Spleen (tissue), 11 donors: ENCODE measurements around the gene RBMS3. TPM values are rescaled to one million over a fixed set of nuclear protein-coding genes. Genes with fewer than 3 reads are reported as not detected.

ENCODE experiments used
- DNase-seq: peaks from one replicate; pipeline ENCODE4 v3.0.0-alpha.2; 2020
- H3K27ac ChIP-seq, 8 donors: fragments of 200-600 bp; sonication (generic) in 7 of 8; 1 replicate in 4 of 8; 2 replicates in 4 of 8; pipeline versions ENCODE4 v1.5.0 to v1.8.0; 2016 to 2021; ENCODE audit warnings: inconsistent platforms in 4 of 8, mild to moderate bottlenecking in 4 of 8, moderate library complexity in 1 of 8
- H3K27me3 ChIP-seq, 7 donors: fragments of 200-600 bp; sonication (generic) in 6 of 7; replicated peaks in 1 of 7; 1 replicate in 4 of 7; 2 replicates in 3 of 7; pipeline versions ENCODE4 v1.5.0 to v1.8.0; 2016 to 2021; ENCODE audit warnings: inconsistent platforms in 3 of 7, mild to moderate bottlenecking in 1 of 7
- H3K36me3 ChIP-seq, 6 donors: fragments of 200-600 bp; sonication (generic) in 5 of 6; 1 replicate in 4 of 6; 2 replicates in 2 of 6; pipeline versions ENCODE4 v1.5.0 to v1.8.0; 2016 to 2021; ENCODE audit warnings: inconsistent platforms in 2 of 6
- H3K4me1 ChIP-seq, 6 donors: fragments of 200-600 bp; sonication (generic) in 5 of 6; 1 replicate in 3 of 6; 2 replicates in 3 of 6; pipeline versions ENCODE4 v1.5.0 to v1.8.0; 2016 to 2021; ENCODE audit warnings: inconsistent platforms in 3 of 6
- H3K4me3 ChIP-seq, 8 donors: fragments of 200-600 bp; sonication (generic) in 7 of 8; 1 replicate in 4 of 8; 2 replicates in 4 of 8; pipeline versions ENCODE4 v1.5.0 to v1.8.0; 2016 to 2021; ENCODE audit warnings: inconsistent platforms in 4 of 8, mild to moderate bottlenecking in 4 of 8, moderate library complexity in 2 of 8
- H3K9me3 ChIP-seq, 8 donors: fragments of 200-600 bp; sonication (generic) in 7 of 8; 1 replicate in 4 of 8; 2 replicates in 4 of 8; pipeline versions ENCODE4 v1.5.0 to v1.8.0; 2016 to 2021; ENCODE audit warnings: inconsistent platforms in 4 of 8
- CTCF ChIP-seq, 11 experiments: fragments of 200-600 bp in 7 of 11; fragments of 450-650 bp in 4 of 11; sonication (generic) in 4 of 11; IDR thresholded peaks in 8 of 11; conservative IDR thresholded peaks in 3 of 11; 1 replicate in 7 of 11; 2 replicates in 4 of 11; pipeline versions ENCODE4 v1.4.0 to v1.8.0; 2016 to 2021; ENCODE audit warnings: antibody characterized with exemption in 11 of 11, inconsistent platforms in 4 of 11, mild to moderate bottlenecking in 1 of 11
- POLR2A ChIP-seq, 3 donors: fragments of 450-650 bp; IDR thresholded peaks; one replicate each; pipeline ENCODE4 v1.5.1; 2017; ENCODE audit warnings: antibody characterized with exemption in 3 of 3, mild to moderate bottlenecking in 1 of 3
- POLR2AphosphoS5 ChIP-seq, 3 donors: sonication (generic); formaldehyde crosslinking; IDR thresholded peaks; one replicate each; pipeline ENCODE4 v1.5.1; 2017; ENCODE audit warnings: antibody characterized with exemption in 3 of 3
- WGBS, 5 donors: extraction: QIAGEN DNeasy Blood & Tissue Kit in 3 of 5; methylation state at CpG; one replicate each; pipeline versions ENCODE4 v1.1.5 to v1.1.7; 2013 to 2018; 5-methylcytosine and 5-hydroxymethylcytosine counted together
- intact Hi-C: fragments of 100-400 bp; cut with DNase I; formaldehyde crosslinking; loops from one replicate; pipeline ENCODE4 v1.15.0; 2023; ENCODE audit warnings: low total_unique reads
- polyA plus RNA-seq, 3 donors: library from polyadenylated mRNA; stranded (reverse); fragments of 200-250 nt; gene quantifications; one replicate each; pipeline ENCODE4 v1.2.1, GENCODE V29; 2013
- total RNA-seq, 7 donors: library from RNA; depleted of rRNA in 3 of 7; stranded (reverse); fragments of >200 nt in 3 of 7; fragmentation: NEBNext Ultra II Directional in 4 of 7; extraction: Animal tissue kit (Norgen Biotek cat#: 25700) in 4 of 7; gene quantifications; one replicate each; pipeline versions ENCODE4 v1.1.0 to v1.2.1, GENCODE V29; 2016 to 2021
- donor health status: healthy with polysubstance abuse.
- donor health status: DM: no; HTN: no; CAD: no; lungs with moderate emphysema.
- donor health status: DM: no; HTN: no; CAD: no.
- donor health status: Bipolar disorder and iron deficiency.
- donor health status: healthy.
- donor health status: DM: no; HTN: no; CAD: no.
- donor health status: DM: yes; HTN: yes; CAD: no.

RBMS3 gene
- total and polyA plus RNA-seq, 10 donors = 2.6 to 81.9 (median 52.5) TPM

- Histone ChIP-seq H3K9me3 (peaks cover 0 to 3% (median 0%) of the 10 kb centered on the region in 8 donors), H3K27ac (no peak overlapping the region), H3K27me3 (no peaks in the 10 kb centered on the region), H3K36me3 (no peaks in the 10 kb centered on the region), H3K4me3 (no peak overlapping the region), H3K4me1 (no peaks in the 10 kb centered on the region)
- intact Hi-C loops = no loop called here
- 77 to 96% (median 79%) methylated on average over 1 of the region's 1 CpG for WGBS, 5 donors
- no peak for TF ChIP-seq CTCF (IDR thresholded peaks at IDR 0.05 in 8 of 11, conservative IDR thresholded peaks at IDR 0.05 in 3 of 11)
- no peak for TF ChIP-seq POLR2A (IDR thresholded peaks at IDR 0.05)
- no peak for TF ChIP-seq POLR2AphosphoS5 (IDR thresholded peaks at IDR 0.05)
- no peak for DNase-seq
Observed at GRCh38 chr3:29958816-29959215, 677.9 kb downstream of the RBMS3 start.

DNA sequence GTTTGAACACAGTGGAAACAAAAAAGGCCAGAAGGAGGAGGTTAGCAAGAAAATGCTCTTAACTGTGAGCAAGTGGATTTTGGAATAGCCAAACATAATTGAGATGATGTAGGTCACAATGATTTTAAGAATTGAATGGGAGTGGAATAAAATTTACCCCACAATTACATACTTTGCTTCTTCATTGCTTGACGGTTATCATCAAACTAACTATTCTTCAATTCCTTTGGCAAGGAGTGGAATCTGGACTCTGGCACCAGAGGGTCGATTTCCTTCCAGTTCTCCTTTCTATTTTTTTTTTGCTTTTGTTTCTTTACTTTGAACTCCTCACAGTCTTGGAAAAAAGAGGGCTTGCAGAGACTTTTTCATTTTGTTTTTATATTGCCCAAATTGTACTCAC, 691.0 kb downstream of the RBMS3 start:
- no peak for DNase-seq
- Histone ChIP-seq H3K4me1 (no peaks in the 10 kb centered on the region), H3K27me3 (no peaks in the 10 kb centered on the region), H3K36me3 (no peaks in the 10 kb centered on the region), H3K9me3 (peaks cover 0 to 8% (median 0%) of the 10 kb centered on the region in 8 donors), H3K27ac (no peak overlapping the region), H3K4me3 (no peak overlapping the region)
- 59 to 79% (median 65%) methylated on average over 2 of the region's 2 CpGs for WGBS, 5 donors
- intact Hi-C loops = no loop called here
- TF ChIP-seq CTCF (IDR thresholded peaks at IDR 0.05 in 8 of 11, conservative IDR thresholded peaks at IDR 0.05 in 3 of 11) = no peak
- no peak for TF ChIP-seq POLR2A (IDR thresholded peaks at IDR 0.05)
- no peak for TF ChIP-seq POLR2AphosphoS5 (IDR thresholded peaks at IDR 0.05)

DNA sequence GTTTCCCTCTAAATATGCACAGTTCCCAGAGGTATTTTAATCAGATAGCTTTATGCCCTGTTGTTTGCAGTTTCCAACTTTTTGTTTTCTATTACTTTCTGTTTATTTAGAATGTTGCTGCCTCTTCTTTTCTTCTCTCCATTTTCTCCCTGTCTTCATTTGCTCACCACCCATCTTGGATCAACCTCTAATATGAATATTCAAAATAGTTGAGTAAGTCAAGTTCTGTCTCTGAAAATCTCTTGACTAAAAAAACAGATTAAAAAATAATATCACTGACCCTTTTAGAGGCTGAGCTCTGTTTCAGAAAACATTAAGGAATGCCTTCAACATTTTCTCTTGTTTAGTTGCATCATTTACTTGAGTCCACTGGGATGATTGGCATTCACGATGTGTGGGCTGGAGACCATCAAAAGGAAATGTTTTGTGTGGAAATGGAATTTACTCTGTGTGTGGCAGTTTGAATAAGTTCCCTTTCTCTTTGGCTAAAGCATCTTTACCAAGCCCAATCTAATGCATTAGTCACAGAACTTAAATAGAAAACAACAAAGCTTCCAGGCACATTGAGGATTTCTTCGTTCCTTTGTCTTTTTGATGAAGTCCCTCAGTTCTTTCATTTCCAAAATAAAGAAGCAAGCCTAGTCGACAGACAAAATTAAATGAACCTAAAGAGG, 691.6 kb downstream of the RBMS3 start:
- Histone ChIP-seq H3K27me3 (no peaks in the 10 kb centered on the region), H3K4me3 (no peak overlapping the region), H3K27ac (no peak overlapping the region), H3K36me3 (no peaks in the 10 kb centered on the region), H3K4me1 (no peaks in the 10 kb centered on the region), H3K9me3 (peaks cover 0 to 8% (median 0%) of the 10 kb centered on the region in 8 donors)
- TF ChIP-seq POLR2A (IDR thresholded peaks at IDR 0.05) (no peak), POLR2AphosphoS5 (IDR thresholded peaks at IDR 0.05) (no peak), CTCF (IDR thresholded peaks at IDR 0.05 in 8 of 11, conservative IDR thresholded peaks at IDR 0.05 in 3 of 11) (no peak)
- no peak for DNase-seq
- WGBS, 5 donors = 33 to 61% (median 54%) methylated on average over 3 of the region's 3 CpGs
- intact Hi-C loops = no loop called here

- H3K27ac ChIP-seq = no peak overlapping the region
- WGBS, 5 donors = 81 to 100% (median 87%) methylated on average over 1 of the region's 1 CpG
Observed at GRCh38 chr3:29973763-29974162, 692.9 kb downstream of the RBMS3 start.

More at GRCh38 chr3:29973763-29974162, 692.9 kb downstream of the RBMS3 start:
- DNase-seq = no peak
- no peak for TF ChIP-seq POLR2A (IDR thresholded peaks at IDR 0.05)
- TF ChIP-seq CTCF (IDR thresholded peaks at IDR 0.05 in 8 of 11, conservative IDR thresholded peaks at IDR 0.05 in 3 of 11) = no peak
- TF ChIP-seq POLR2AphosphoS5 (IDR thresholded peaks at IDR 0.05) = no peak
- Histone ChIP-seq H3K4me1 (no peaks in the 10 kb centered on the region), H3K4me3 (no peak overlapping the region), H3K36me3 (no peaks in the 10 kb centered on the region), H3K9me3 (peaks cover 0 to 8% (median 0%) of the 10 kb centered on the region in 8 donors), H3K27me3 (no peaks in the 10 kb centered on the region)
- intact Hi-C loops = no loop called here
